Stimulated activated CD8-positive, alpha-beta memory T cell treated with anti-CD3 and anti-CD28 coated beads, Interleukin-4, amount 100 ng/mL, for 1 hour (primary cell): ENCODE results near the gene OR8D2.
"Not testable (repeated sequence)": the region's sequence is repeated elsewhere in the genome, so short reads cannot be mapped to it uniquely, and the experiment has no call there.

Experiments used
- DNase-seq, 2 donors: peaks; one replicate each; pipeline ENCODE4 v3.0.0-alpha.2; 2020; ENCODE audit warnings: low read depth in 2 of 2, low spot score in 1 of 2

The OR8D2 gene

DNA sequence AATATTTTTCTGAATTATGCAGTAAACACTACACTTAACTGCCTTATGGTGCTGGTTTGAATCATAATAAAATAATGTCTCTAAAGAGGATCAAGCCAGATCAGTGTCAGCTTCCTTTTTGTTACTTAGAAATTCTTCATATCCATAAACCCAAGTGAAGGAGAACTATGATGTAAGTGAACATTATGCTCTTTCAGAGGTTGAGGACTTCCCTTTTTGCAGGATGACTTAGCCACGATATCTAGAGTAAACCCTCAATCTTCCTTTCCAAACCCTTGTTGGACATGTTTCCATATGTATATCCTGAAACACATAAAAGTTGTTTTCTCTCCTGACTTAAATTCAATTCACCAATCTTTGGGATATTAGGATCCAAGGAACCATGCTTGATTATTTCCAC, 25.3 kb downstream of the OR8D2 start:
- no peak for DNase-seq

GRCh38 chr11:124285610-124286344, 34.2 kb downstream of the OR8D2 start:
- DNase-seq: no peak

- no peak for DNase-seq
These were observed 41.7 kb downstream of the OR8D2 start for GRCh38 chr11:124278261-124278660.

DNA sequence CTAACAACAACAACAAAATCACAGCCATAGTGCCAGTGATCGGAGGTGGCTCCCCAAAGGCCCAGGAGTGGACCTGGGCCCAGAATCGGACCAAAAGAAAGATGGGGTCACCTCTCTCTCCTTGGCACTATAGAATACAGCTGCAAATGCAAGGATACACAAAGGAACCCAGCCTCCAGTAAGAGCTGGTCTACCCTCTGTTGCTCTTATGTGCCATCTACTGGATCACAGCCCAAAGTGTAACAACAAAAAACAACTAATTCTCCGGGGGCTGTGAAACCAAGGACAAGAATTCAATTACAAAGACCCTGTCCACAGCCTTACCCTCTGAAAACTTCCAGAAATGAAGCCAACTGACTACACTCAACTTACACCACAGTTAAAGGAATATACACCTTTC, 42.2 kb downstream of the OR8D2 start:
- no peak for DNase-seq

DNA sequence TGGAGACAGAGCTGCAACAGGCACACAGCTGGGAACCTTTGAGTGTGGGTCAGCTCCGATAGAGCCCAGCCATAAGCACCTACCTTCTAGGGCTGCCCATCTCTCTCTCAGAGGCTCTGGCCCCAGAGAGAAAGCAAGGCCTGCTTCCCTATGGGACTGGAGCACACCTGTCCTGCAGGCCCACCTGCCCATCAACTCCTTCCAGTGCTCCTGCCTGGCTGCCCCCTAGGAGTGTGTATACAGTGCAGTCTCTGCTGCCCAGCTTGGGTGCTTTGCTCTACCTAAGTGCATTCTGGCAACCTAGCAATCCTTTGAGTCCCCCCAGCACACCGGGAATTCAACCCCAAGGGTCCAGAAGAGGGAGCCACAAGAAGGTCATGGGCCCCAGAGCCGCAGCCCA, 42.8 kb downstream of the OR8D2 start:
- no peak for DNase-seq

DNA sequence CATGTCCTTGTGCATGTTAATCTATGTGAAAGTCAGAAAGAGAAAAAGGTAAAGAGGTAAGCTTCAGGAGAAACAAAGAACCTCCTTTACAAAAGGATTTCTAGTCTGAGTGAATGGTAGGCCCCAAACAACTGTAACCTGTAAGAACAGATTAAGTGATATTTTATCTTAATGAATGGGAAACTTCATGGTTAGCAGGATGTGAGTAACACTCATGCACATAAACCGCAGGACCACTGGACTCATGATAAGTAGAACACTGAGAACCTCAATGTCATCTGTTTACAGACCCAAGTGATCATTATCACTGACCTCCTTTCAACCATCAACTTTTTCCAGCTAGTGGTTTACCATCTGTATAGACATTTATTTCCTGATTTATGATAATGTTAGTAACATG, 43.9 kb downstream of the OR8D2 start:
- no peak for DNase-seq

- DNase-seq: no peak
These were observed 46.0 kb downstream of the OR8D2 start for GRCh38 chr11:124274000-124274399.

- DNase-seq: not testable (repeated sequence)
These were observed 49.1 kb downstream of the OR8D2 start for GRCh38 chr11:124270886-124271285.
